SK-N-SH (cell line): Measurements from ENCODE around the gene APPL2. TPM values are rescaled to one million over a fixed set of nuclear protein-coding genes. Genes with fewer than 3 reads are reported as not detected.
A peak's percentile ranks its signal among the peaks of the same experiment; 100 is the strongest.

Experiments used
- CTCF ChIA-PET: fragments of 300-600, 350-600 bp; formaldehyde crosslinking; extraction: SDS; loops from one replicate; lab custom pipeline; 2021; lab: Yijun Ruan, JAX
- POLR2A ChIA-PET: fragments of 350-600 bp; sonication (Branson Sonifier 250); formaldehyde crosslinking; extraction: SDS; loops from one replicate; lab custom pipeline; 2020; ENCODE audit warnings: antibody characterized with exemption, inconsistent platforms; lab: Yijun Ruan, JAX
- DNase-seq: peaks from one replicate; pipeline ENCODE4 v3.0.0; 2012
- H2AFZ ChIP-seq: fragments of 200-600 bp; sonication (generic); 2 replicates; pipeline ENCODE4 v1.8.1; 2016; ENCODE audit warnings: antibody characterized with exemption, mild to moderate bottlenecking, low read depth
- H3F3A ChIP-seq: fragments of 200-600 bp; sonication (generic); replicated peaks from 2 replicates; pipeline ENCODE3; 2016; ENCODE audit warnings: antibody characterized with exemption, mild to moderate bottlenecking; ENCODE audit not compliant: insufficient read depth
- H3K27ac ChIP-seq, 2 experiments: fragments of 200-500 bp in 1 of 2; fragments of 200-600 bp in 1 of 2; sonication (Bioruptor generic) in 1 of 2; sonication (generic), shearing (Covaris generic) in 1 of 2; 2 replicates each; pipeline versions ENCODE4 v1.5.1 to v1.6.1; 2014 to 2016; ENCODE audit warnings: low read depth in 2 of 2, inconsistent platforms in 1 of 2, low read length in 1 of 2, mild to moderate bottlenecking in 1 of 2, mixed read lengths in 1 of 2
- H3K27me3 ChIP-seq: fragments of 200-600 bp; sonication (generic), shearing (Covaris generic); 2 replicates; pipeline ENCODE4 v1.6.1; 2016; ENCODE audit warnings: mixed run types; ENCODE audit not compliant: insufficient read depth
- H3K36me3 ChIP-seq, 2 experiments: fragments of 200-500 bp in 1 of 2; fragments of 200-600 bp in 1 of 2; sonication (Bioruptor generic) in 1 of 2; sonication (generic) in 1 of 2; replicated peaks in 1 of 2; 2 replicates each; pipeline versions ENCODE3 to v1.5.1; 2014 to 2016; ENCODE audit warnings: low read length in 1 of 2, mild to moderate bottlenecking in 1 of 2; ENCODE audit not compliant: insufficient read depth in 2 of 2, control insufficient read depth in 1 of 2
- H3K4me1 ChIP-seq, 2 experiments: fragments of 200-500 bp in 1 of 2; fragments of 200-600 bp in 1 of 2; sonication (Bioruptor generic) in 1 of 2; sonication (generic), shearing (Covaris generic) in 1 of 2; 2 replicates each; pipeline versions ENCODE4 v1.5.1 to v1.6.1; 2014 to 2016; ENCODE audit warnings: low read depth in 1 of 2, low read length in 1 of 2, mixed run types in 1 of 2; ENCODE audit not compliant: insufficient read depth in 2 of 2, control insufficient read depth in 1 of 2
- H3K4me2 ChIP-seq: fragments of 200-600 bp; sonication (generic), shearing (Covaris generic); 2 replicates; pipeline ENCODE4 v1.6.1; 2017; ENCODE audit warnings: mixed run types
- H3K4me3 ChIP-seq, 2 experiments: fragments of 200-500 bp in 1 of 2; fragments of 200-600 bp in 1 of 2; sonication (Bioruptor generic) in 1 of 2; sonication (generic), shearing (Covaris generic) in 1 of 2; 2 replicates each; pipeline versions ENCODE4 v1.5.1 to v1.8.1; 2014 to 2016; ENCODE audit warnings: low read depth in 2 of 2, inconsistent platforms in 1 of 2, low read length in 1 of 2, mild to moderate bottlenecking in 1 of 2, mixed read lengths in 1 of 2, moderate library complexity in 1 of 2
- H3K79me2 ChIP-seq: fragments of 200-600 bp; sonication (generic); 2 replicates; pipeline ENCODE4 v1.8.1; 2017; ENCODE audit warnings: mild to moderate bottlenecking; ENCODE audit not compliant: insufficient read depth
- H3K9ac ChIP-seq: fragments of 200-600 bp; sonication (generic); 2 replicates; pipeline ENCODE4 v1.6.1; 2017; ENCODE audit warnings: mixed run types
- H3K9me2 ChIP-seq: fragments of 200-600 bp; sonication (generic); 2 replicates; pipeline ENCODE4 v1.6.1; 2017; ENCODE audit warnings: mixed run types
- H3K9me3 ChIP-seq: fragments of 200-600 bp; sonication (generic); 2 replicates; pipeline ENCODE4 v1.6.1; 2017; ENCODE audit warnings: mixed run types, mild to moderate bottlenecking, moderate library complexity
- H4K20me1 ChIP-seq: fragments of 200-600 bp; sonication (generic); 2 replicates; pipeline ENCODE4 v1.6.1; 2017; ENCODE audit warnings: mild to moderate bottlenecking, mixed run types; ENCODE audit not compliant: insufficient read depth
- ELF1 ChIP-seq: IDR thresholded peaks from 2 replicates; pipeline ENCODE4 v1.4.0; 2012
- EP300 ChIP-seq, 2 experiments: IDR thresholded peaks; 2 replicates each; pipeline versions ENCODE4 v1.4.0 to v1.6.1; 2012; ENCODE audit warnings: borderline replicate concordance in 1 of 2, low read depth in 1 of 2, low read length in 1 of 2
- FOSL2 ChIP-seq: IDR thresholded peaks from 2 replicates; pipeline ENCODE4 v1.4.0; 2012; ENCODE audit warnings: low read depth, mild to moderate bottlenecking, moderate library complexity, borderline replicate concordance
- FOXJ3 ChIP-seq: sonication (generic); formaldehyde crosslinking; IDR thresholded peaks from 2 replicates; pipeline ENCODE4 v1.5.1; 2020; ENCODE audit warnings: mild to moderate bottlenecking, missing genetic modification reagents
- FOXM1 ChIP-seq: IDR thresholded peaks from 2 replicates; pipeline ENCODE4 v1.4.0; 2012; ENCODE audit warnings: low read depth, mild to moderate bottlenecking
- JUND ChIP-seq: IDR thresholded peaks from 2 replicates; pipeline ENCODE4 v1.4.0; 2012
- MAX ChIP-seq: IDR thresholded peaks from 2 replicates; pipeline ENCODE4 v1.4.0; 2012; ENCODE audit warnings: low read depth
- MEF2A ChIP-seq: IDR thresholded peaks from 2 replicates; pipeline ENCODE4 v1.4.0; 2012; ENCODE audit warnings: low read depth, borderline replicate concordance
- NFIC ChIP-seq: IDR thresholded peaks from 2 replicates; pipeline ENCODE4 v1.4.0; 2012; ENCODE audit warnings: borderline replicate concordance
- PBX3 ChIP-seq: IDR thresholded peaks from 2 replicates; pipeline ENCODE4; 2012
- POLR2AphosphoS5 ChIP-seq: IDR thresholded peaks from 2 replicates; pipeline ENCODE4 v1.6.1; 2012; ENCODE audit warnings: low read depth, low read length
- RAD21 ChIP-seq: IDR thresholded peaks from 2 replicates; pipeline ENCODE4 v1.6.1; 2012; ENCODE audit warnings: mild to moderate bottlenecking, low read length
- TAF1 ChIP-seq: IDR thresholded peaks from 2 replicates; pipeline ENCODE4 v1.6.1; 2012; ENCODE audit warnings: low read depth, mild to moderate bottlenecking, low read length, moderate library complexity, borderline replicate concordance
- TCF12 ChIP-seq: IDR thresholded peaks from 2 replicates; pipeline ENCODE4 v1.4.0; 2012
- TEAD4 ChIP-seq: IDR thresholded peaks from 2 replicates; pipeline ENCODE4 v1.4.0; 2012; ENCODE audit warnings: mild to moderate bottlenecking, borderline replicate concordance; ENCODE audit not compliant: insufficient read depth
- USF1 ChIP-seq: IDR thresholded peaks from 2 replicates; pipeline ENCODE4 v1.4.0; 2012; ENCODE audit warnings: low read depth, borderline replicate concordance
- USF2 ChIP-seq: fragments of 150-350 bp; IDR thresholded peaks from 2 replicates; pipeline ENCODE4 v1.6.1; 2017; ENCODE audit warnings: antibody characterized with exemption, low read length, low read depth, borderline replicate concordance
- ZBTB33 ChIP-seq: IDR thresholded peaks from 2 replicates; pipeline ENCODE4 v1.4.0; 2012; ENCODE audit warnings: low read depth, borderline replicate concordance
- WGBS: methylation state at CpG from one replicate; pipeline ENCODE4 v1.1.6; 2017; ENCODE audit warnings: low lambda C conversion rate; 5-methylcytosine and 5-hydroxymethylcytosine counted together
- polyA plus RNA-seq, 3 experiments: library from polyadenylated mRNA; depleted of rRNA; stranded (reverse); fragments of >200 nt; gene quantifications; 2 replicates each; pipeline ENCODE4 v1.2.3, GENCODE V29; 2012
- TF ChIP-seq, protein P1 (sequence below): IDR thresholded peaks from 2 replicates; pipeline ENCODE4 v1.6.1; 2012; ENCODE audit warnings: mild to moderate bottlenecking, low read depth, low read length, moderate library complexity

The APPL2 gene
- polyA plus RNA-seq, 1 of the 3 experiments (the other 2 are of a cell fraction): 59.2 TPM

DNA sequence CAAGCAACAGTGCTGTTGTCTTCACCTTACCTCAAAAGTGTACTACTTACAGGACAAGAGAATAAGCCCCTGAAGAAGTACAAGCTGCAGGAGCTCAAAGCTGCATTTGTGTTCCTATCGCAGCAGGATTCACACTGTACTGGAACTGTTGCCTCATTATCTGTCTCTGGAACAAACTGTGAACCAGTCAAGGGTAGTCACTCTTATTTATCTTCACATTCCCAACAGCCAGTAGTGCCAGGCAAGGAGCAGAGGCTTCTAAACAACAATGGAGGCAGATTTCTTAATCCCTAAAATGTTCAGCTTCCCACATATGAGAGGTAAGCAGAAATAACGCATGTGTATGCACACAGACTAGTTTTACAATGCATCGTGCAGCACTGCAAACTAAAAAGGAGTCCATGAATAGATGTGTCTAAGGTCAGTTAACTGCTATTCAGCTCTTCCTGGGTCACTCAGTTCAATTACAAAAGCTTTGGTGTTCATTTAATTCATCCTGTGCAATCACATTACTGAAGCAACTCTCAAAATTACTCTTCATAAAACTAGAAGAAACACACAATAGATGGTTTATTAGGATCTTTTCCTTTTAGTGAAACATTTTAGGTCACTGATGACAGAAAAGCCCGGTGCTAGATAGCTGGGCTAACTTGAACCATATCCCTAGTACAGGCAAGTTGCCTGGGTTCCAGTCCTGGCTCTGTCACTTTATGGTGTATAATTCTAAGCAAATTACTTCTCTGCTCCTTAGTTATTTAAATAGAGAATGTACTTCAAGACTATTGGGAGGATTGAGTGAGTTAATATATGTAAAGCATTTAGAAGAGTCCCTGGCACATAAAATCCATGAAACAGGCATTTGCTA is 2.7 kb downstream of the APPL2 start:
- Histone ChIP-seq H3K4me1 (peaks cover 9 to 40% of the 10 kb centered on the region in 2 experiments), H3K9ac (peak overlapping the region; percentile 88; the same call in 1 of the 2 replicates), H3K36me3 (peaks cover 20 to 28% of the 10 kb centered on the region in 2 experiments), H3K4me3 (peak overlapping the region; percentile 82 to 92), H3K27ac (peak overlapping the region in 1 of 2 experiments; percentile 88; a peak in 1 of 4 replicates), H3K27me3 (no peaks in the 10 kb centered on the region), H3K79me2 (peaks cover 74% of the 10 kb centered on the region), H3K4me2 (peak overlapping the region; percentile 83), H3F3A (peaks cover 31% of the 10 kb centered on the region), H3K9me2 (no peaks in the 10 kb centered on the region), H3K9me3 (no peaks in the 10 kb centered on the region), H2AFZ (no peak overlapping the region), H4K20me1 (peaks cover 15% of the 10 kb centered on the region; the same call in 1 of the 2 replicates)
- WGBS: 86% methylated on average over 4 of the region's 4 CpGs
- ChIA-PET CTCF (interaction anchor here (1.4 kb wide), 1 partner anchor 13 kb away, joined by 5 read pairs; no protein-coding TSS in a partner anchor), POLR2A (no interaction called here)
- no peak for DNase-seq
- no peak for TF ChIP-seq USF1
- no peak for TF ChIP-seq FOSL2
- TF ChIP-seq TEAD4: no peak
- TF ChIP-seq JUND: no peak
- TF ChIP-seq, protein P1, sequence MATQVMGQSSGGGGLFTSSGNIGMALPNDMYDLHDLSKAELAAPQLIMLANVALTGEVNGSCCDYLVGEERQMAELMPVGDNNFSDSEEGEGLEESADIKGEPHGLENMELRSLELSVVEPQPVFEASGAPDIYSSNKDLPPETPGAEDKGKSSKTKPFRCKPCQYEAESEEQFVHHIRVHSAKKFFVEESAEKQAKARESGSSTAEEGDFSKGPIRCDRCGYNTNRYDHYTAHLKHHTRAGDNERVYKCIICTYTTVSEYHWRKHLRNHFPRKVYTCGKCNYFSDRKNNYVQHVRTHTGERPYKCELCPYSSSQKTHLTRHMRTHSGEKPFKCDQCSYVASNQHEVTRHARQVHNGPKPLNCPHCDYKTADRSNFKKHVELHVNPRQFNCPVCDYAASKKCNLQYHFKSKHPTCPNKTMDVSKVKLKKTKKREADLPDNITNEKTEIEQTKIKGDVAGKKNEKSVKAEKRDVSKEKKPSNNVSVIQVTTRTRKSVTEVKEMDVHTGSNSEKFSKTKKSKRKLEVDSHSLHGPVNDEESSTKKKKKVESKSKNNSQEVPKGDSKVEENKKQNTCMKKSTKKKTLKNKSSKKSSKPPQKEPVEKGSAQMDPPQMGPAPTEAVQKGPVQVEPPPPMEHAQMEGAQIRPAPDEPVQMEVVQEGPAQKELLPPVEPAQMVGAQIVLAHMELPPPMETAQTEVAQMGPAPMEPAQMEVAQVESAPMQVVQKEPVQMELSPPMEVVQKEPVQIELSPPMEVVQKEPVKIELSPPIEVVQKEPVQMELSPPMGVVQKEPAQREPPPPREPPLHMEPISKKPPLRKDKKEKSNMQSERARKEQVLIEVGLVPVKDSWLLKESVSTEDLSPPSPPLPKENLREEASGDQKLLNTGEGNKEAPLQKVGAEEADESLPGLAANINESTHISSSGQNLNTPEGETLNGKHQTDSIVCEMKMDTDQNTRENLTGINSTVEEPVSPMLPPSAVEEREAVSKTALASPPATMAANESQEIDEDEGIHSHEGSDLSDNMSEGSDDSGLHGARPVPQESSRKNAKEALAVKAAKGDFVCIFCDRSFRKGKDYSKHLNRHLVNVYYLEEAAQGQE: no peak
- no peak for TF ChIP-seq POLR2AphosphoS5
- TF ChIP-seq MEF2A: no peak
- TF ChIP-seq FOXM1: no peak
- TF ChIP-seq PBX3: no peak
- no peak for TF ChIP-seq RAD21
- no peak for TF ChIP-seq ZBTB33
- no peak for TF ChIP-seq USF2
- no peak for TF ChIP-seq FOXJ3 (CRISPR knock-in tag)
- TF ChIP-seq MAX: no peak
- no peak for TF ChIP-seq NFIC
- no peak for TF ChIP-seq TCF12
- TF ChIP-seq ELF1: no peak
- no peak for TF ChIP-seq TAF1
- no peak for TF ChIP-seq EP300 (IDR thresholded peaks at IDR 0.05; ENCODE audit: borderline replicate concordance in 1 of 2, low read depth in 1 of 2, low read length in 1 of 2)
